Measurements from ENCODE around the gene PDGFC.

Gene PDGFC

GRCh38 chr4:156723951-156724668 lies 247.5 kb downstream of the PDGFC start:
- no peaks in the 10 kb centered on the region for H3K9me3 ChIP-seq
- no peak overlapping the region for H3K27ac ChIP-seq
- no peak for DNase-seq
- H3K27me3 ChIP-seq: no peaks in the 10 kb centered on the region
- intact Hi-C loops (cut with DNase I; ENCODE audit: low total_unique reads): no loop called here
- TF ChIP-seq CTCF (IDR thresholded peaks at IDR 0.05): no peak
- H3K36me3 ChIP-seq: no peaks in the 10 kb centered on the region
- no peak overlapping the region for H3K4me3 ChIP-seq
- H3K4me1 ChIP-seq: no peaks in the 10 kb centered on the region

GRCh38 chr4:156718226-156718625 lies 253.4 kb downstream of the PDGFC start:
- Histone ChIP-seq H3K4me1 (no peaks in the 10 kb centered on the region), H3K27me3 (no peaks in the 10 kb centered on the region), H3K27ac (no peak overlapping the region), H3K36me3 (no peaks in the 10 kb centered on the region), H3K4me3 (no peak overlapping the region), H3K9me3 (no peaks in the 10 kb centered on the region)
- no peak for DNase-seq
- intact Hi-C loops (cut with DNase I; ENCODE audit: low total_unique reads): no loop called here
- no peak for TF ChIP-seq CTCF (IDR thresholded peaks at IDR 0.05)

GRCh38 chr4:156711193-156711590 lies 260.4 kb downstream of the PDGFC start:
- H3K36me3 ChIP-seq: no peaks in the 10 kb centered on the region
- no peak overlapping the region for H3K4me3 ChIP-seq
- no peak for TF ChIP-seq CTCF (IDR thresholded peaks at IDR 0.05)
- no peak for DNase-seq
- H3K27ac ChIP-seq: no peak overlapping the region
- no peaks in the 10 kb centered on the region for H3K9me3 ChIP-seq
- H3K27me3 ChIP-seq: no peaks in the 10 kb centered on the region
- H3K4me1 ChIP-seq: no peaks in the 10 kb centered on the region
- intact Hi-C loops (cut with DNase I; ENCODE audit: low total_unique reads): no loop called here
